ENCODE data around the gene LMO1.

The LMO1 gene

DNA sequence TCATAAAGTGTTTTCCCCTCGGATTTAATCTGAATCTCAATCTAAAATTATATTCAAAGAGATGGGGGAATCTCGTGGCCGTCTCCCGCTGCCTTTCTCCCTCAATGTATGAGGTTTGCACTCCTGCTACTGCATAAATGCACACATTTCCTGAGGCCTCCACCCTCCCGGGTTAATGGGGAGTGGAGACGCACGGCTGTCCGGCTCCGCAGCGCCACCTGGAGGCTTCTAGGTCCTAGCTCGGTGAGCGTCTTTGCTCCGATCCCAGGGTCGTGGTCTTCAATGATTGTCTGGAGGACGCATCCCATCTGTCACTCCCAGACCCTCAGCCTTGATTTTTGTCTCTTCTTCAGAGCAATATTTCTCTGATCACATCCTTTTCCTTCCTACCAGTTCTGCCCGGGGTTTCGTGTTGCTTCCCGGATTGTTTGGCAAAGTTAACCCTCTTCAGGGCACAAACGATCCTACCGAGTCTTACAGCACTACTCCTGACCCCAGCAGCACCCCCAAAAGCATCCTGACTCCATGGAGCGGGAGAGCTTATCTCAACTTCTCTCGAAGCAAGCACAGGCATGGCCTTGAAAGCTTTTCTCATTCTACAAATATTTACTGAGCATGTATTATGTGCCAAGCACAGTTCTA is at the start of gene LMO1:
LMO1 (minus strand) TSS at position 110 of the 642 bp plus-strand sequence. CDS start 516 bp downstream, outside the sequence.
- peak; percentile 54 for DNase-seq

DNA sequence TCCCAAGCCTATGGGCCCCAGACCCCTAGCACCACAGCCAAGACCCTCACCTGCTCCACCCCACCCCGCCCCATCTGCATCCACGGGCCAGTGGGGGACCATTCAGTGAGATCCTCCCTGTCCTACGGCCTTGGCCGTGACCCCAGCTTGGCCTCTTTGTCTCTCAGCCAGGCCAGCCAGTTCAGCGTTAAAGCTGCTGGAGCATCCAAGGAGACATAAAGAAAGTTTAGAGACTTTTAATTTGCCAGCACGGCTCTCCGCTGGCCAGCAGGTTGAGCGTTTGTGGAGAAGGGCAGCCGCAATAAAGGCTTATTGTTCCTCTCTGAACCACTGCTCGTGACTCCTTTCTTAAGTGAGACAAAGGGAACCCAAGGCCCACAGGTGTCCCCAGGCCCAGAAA is 49.3 kb upstream of the LMO1 start:
- peak; percentile 15 for DNase-seq

DNA sequence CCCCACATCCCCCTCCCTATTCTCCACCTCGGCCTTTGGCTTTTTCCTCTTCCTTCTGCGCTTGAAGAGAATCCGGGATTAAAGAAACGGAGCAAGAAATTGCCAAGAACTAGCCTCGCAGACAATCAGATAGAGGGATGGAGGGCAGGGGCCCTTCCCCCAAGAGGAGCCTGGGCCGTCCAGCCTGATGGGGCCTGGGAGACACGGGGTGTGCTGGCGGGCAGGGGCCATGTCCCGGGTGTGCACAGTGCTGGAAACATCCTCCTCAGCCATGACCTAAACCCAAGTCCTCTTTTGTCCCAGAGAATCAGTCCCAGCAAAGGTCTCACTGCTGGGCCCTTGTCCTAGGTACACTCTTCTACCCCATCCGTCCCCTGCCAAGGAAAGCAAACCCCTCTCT is 47.7 kb upstream of the LMO1 start:
- DNase-seq, result no peak

DNA sequence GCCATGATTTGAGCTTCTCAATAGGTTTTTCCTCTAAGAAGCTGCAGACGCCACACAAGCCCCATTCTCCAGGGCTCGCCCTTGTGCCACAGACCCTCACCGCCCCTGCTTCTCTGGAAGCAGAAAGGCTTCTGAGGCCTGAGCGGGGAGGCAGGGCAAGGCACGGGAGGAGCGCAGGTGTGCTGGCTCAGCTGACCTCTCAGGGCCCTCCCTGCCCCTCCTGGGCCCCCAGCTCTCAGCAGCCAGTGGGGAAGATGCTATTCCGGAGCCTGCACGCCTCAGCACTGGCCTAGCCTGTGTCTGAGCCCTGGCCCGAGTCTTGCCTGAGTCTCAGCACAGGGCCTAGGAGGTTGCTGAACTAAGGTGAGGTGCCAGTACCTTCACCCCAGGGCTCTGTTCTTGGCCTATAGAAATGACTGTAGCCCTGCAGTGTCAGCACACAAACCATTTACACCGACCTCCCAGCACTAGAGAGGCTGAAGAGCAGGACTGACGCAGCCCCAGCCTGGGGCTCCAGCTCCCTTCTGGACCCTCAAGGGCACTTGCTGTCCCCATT is 47.1 kb upstream of the LMO1 start:
- no peak for DNase-seq

DNA sequence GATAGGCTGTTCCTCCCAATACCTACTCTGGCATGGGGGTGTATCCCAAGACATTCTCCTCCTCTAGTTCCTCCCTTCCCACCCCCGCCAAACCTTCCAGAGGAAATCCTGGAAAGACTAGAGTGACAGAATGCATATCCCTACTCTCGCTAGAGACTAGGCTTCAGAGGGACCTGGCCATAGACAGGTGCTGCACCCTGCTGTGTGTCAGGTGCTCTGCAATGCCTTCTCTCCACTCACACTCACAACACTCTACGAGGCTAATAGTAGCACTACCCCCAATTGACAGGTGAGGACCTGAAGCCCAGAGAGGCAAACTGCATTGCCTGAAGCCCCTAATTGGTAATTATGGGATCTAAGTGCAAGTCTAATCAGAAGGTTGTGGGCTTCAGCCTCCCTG is 46.2 kb upstream of the LMO1 start:
- no peak for DNase-seq

DNA sequence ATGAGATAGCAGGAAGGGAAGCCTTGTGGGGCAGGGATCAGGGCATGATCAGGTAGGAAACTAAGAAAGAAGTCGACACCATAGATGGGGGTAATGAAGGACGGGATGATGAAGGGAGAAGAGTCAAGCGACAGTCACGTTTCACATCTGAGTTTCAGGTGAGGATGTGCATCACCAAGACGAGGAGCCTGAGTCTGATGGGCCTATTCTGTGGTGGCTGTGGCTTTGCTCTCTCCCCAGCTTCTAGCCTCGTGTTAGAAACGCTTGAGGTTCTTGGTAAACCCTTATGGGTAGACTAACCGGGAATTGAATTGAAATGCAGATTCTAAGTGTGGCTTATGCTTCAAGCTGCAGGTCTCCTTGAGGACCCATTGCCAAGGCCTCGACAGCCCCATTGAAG is 45.6 kb upstream of the LMO1 start:
- no peak for DNase-seq

DNA sequence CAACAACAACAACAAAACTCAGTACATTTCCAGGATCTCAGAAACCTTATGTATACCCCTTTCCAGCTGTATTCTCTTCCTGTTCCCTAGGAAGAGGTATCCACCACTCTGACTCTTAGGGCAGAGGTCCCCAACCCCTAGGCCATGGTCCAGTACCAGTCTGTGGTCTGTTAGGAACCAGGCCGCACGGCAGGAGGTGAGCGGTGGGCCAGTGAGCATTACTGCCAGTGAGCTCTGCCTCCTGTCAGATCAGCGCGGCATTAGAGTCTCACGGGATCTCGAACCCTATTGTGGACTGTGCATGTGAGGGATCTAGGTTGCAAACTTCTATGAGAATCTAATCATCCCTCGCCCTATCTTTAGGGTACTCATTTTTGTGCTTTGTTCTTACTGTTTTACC is 43.9 kb upstream of the LMO1 start:
- DNase-seq, result no peak

DNA sequence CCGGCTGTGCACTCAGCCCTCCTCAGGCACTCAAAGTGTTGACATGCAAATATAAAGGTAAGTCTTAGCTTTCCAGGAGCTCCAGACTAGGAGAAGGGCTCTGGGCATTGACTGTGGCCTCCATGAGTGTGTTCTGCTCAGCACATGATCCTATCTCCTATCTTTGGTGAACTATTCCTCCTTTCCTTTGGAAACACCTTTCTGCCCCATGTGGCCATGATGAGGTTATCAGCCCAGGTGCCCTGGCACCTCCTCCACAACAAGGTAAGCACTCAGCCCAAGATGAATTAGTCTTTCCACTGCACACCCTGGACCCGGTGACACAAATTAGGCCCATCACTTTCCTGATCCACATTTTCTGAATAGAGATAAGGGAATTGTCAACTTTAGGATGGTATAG is 37.9 kb upstream of the LMO1 start:
- DNase-seq, result no peak

DNA sequence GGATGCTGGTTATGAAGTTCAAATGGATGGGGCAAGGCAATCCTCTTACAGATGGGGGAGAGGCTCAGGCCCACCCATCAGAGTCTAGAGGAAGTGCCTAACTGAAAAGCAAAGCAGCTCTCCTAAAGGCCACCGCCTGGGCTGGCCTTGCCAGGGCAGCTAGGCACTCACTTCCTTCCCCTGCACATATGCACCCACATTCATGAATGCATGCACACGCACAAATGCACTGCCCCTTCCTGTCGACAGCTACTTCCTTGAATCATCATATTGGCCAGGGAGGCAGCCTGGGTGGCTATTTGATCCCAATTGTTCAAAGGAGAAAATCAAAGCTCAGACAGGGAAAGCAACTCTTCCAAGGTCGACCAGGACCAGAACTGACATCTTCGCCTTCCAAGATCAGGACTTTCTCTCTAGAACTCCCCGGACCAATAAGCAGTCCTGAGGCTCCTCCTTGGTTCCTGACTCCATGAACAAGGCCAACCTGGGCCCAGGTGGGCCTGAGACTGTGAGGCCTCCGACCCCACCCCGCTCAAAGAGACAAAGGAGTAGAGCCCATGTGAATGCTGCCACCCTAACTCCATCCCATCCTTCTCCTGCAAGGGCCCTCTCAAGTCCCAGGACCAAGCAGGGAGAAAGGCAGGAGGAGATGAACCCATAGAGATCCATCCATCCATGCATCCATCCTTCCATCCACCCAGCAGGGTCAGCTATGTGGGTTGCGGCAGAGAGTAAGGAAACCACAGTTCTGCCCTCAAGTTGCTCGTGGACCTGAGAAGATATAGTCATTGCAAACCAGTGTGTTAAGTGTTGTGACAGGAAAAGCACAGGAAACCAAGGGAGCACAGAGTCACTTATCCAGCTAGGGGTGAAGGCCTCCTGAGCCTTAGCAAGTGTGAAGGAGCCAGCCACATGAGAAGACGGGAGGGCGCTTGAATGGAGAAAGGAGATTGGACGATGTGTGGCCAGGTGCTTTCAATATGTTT is 35.4 kb upstream of the LMO1 start:
- DNase-seq, result no peak

DNA sequence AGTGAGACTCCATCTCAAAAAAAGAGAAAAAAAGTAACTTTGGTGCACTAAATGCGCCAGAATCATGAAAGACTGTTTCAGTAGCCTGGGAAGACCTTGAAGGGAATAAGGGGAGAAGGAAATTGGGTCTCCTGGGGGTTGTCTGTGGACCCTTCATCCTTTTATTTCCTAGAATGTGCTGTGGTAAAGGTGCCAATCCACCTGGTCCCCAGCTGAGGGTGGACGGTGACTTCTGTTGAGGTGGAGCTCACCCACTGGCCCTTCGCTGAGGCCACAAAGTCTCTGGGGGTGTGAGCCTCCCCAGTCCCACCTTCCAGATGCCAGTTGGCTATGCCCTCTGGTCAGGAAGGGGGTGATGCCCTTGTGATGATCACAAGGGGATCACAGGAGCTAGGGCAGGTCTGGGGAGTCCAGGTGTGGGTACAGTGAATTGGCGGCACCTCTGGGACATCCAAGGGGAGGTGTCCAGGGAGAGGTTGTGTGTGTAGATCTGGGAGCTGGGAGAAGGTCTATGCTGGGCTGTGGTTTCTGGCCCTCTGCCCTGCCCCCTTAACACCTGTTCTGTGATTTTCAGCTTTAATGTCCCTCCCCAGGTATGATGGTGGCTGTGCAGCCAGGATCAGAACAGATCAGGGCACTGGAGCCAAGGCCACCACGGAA is 34.2 kb upstream of the LMO1 start:
- DNase-seq, result no peak

DNA sequence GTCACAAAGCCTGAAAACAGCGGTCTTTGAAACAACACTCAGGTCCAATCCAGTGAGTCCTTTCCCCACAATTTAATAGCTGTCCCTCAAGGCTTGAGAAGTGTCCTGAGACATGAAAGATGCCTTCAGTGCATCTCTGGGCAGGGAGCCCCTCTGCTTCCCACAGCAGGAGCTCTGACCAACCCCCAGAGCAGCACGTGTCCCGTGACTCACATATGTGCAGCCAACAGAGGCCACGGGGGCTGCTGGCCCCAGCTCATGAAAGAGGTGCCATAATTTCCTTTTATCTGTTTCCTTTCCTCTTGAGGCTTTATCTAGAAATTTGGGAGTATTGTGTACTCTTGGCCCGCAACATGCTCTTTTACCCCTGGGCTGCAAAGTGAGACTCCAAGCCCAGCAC is 33.2 kb upstream of the LMO1 start:
- DNase-seq, result no peak

DNA sequence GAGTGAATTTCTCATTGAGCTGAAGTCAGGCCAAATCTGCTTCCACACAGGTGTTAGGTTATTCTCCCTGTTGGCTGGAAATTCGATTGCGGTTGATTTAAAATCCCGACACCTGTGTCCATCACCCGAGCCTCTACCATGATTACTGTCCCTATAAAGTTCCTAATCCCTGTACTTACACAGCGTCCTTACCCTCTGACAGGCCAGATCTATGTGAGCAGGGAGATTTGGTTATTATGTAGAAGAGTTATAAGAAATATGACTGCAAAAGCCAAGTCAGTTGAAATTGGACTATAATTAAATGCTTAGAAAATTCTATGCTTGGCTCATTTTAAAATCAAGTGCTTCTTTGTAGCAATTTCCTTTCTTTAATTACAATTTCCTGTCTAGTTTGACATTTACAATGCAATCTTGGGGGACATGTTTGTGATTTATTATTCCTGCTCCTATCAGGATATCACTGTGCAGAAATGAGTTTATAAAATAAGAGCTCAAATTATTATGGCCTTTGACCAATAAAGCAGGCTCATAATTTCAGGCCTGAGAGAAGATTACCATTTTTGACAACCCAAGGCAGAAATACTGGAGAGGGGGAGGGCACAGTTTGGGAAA is 32.5 kb upstream of the LMO1 start:
- DNase-seq, result no peak

DNA sequence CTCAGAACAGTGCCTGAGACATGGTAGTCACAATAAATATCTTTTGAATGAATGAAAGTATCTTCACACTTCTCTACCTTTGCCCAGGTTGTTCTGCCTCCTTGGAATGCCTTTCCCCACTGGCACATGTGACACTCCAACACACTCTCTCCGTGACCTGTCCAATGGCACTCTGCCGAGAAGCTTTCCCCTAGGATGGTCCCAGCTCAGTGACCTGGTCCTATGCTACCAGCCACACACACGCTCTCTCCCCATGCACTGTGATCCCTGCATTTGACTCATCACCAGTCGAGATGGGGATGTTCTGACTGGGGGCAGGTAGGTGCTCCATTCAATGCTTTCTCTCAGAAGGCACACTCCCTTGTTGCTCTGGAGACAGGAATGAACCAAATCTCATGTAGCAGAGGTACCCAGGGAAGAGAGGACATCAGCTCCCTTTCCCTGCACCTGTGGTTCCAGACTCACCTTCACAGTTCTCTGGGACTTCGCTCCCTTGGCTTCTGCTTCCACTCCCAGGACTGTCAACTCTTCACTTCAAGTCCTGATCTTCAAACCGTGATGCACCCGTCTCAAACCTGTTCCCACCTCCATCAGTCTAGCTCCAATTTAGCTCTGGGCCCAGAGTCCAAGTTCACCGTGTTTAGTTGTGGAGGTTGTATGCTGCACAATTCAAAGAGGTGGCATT is 30.7 kb upstream of the LMO1 start:
- DNase-seq, result no peak

DNA sequence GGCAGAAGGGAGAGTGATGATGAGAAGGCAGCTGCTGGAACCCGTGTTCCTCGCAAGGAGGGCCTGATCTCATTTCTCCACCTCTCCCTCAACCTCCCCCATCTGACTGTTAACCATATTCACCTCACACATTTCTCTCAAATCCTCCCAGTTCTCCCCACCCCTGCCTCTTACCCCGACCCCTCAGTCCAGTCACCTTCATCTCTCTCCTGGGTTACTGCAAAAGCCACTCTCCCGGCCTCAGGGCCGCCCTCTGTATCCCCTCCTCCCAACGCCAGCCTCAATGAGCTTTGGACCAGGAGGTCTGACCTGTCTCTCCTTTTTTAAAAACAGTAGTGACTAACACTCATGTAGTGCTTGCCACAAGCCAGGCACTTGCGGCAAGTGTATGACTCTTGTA is 29.5 kb upstream of the LMO1 start:
- DNase-seq, result no peak

DNA sequence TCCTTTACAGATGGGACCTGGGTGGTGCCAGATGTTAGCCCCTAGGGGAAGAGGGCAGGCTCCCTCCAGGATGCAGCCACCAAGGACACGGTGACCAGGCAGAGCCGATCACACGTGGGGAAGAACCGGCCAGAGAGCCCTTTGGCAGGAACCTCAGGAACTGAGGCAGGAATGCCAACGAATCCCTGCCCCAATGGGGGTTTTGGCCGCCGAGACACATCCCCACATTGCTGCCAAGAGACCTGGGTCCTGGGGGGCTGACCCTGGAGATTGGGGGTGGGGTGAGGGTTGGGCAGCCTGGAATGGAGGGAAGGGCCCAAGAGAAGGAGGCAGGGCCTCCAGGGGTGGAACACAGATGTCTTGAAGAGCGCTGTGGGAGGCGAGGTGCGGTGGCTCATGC is 28.7 kb upstream of the LMO1 start:
- no peak for DNase-seq

DNA sequence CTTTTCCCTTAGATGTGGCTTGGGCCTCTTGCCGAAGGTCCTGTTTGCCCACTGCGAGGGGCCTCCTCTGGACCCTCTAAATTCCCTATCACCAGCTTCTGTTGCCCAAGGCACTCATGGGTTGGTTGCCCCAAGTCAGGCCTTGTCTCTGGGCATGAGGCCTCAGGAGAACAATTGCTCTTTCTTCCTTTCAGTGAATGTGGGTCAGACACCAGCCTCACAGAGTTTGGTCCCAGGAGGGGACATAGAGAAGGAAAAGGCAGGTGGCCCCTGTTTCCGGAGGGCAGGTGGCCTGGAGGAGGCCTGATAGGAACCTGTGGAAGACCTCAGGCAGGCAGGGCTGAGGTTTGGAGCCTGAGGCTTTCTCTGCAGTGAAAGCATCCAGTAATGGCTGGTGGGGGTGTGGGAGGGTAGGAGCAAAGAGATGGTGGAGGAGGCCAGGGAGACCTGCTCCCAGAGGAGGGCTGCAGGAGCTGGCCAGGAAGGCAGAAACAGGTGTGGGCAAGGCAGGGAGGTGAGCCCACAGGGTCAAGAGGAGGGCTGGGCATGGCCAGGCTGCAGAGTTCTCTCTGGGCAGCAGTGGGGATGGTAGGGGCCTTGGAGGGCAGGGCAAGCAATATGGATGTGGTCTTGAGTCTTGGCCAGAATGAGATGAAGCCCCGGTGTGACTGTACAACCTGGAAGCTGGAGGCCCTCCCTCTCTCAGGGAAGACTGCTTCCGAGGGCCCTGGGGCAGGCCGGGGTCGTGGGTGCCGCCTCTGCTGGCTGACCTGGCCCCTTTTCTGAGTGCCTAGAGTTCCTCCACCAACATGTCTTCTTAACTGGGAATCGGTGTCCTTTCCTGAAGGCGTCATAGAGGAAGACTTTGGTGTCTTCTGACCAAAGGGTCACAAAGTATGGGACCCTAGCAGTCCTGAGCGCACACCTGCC is 28.0 kb upstream of the LMO1 start:
- no peak for DNase-seq

DNA sequence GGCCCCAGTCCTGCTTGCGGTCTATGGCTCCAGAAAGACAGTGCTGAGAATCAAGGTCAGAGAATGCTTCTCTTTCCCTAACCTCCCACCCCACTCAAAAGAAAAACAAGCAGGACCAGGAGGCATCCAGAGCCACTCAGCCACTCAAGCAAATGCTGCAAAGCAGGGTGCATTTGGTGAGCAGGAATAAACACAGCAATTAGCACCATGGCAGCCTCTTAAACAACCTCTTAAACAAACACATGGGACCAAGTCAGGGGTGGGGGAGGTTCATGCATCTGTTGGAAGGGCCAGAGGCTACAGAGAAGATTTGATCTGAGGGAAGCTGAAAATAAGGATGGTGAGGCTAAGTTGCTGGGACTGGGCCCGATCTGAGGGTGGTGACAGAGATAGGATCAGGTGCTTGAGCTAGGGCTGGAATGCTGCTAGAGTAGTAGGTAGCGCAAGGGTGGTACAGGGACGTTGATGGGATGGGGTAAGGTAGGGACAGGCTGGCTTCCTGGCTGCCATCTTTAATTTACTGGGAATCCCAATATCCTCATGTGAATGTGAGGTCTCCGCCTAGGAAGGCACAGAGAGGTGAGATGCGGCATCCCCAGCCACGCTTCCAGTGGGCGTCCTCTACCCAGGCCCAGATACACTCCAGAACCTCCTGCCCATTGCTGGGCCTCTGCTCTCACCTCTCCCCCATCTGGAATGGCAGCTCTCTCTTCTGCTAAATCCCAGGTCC is 26.6 kb upstream of the LMO1 start:
- DNase-seq, result no peak

DNA sequence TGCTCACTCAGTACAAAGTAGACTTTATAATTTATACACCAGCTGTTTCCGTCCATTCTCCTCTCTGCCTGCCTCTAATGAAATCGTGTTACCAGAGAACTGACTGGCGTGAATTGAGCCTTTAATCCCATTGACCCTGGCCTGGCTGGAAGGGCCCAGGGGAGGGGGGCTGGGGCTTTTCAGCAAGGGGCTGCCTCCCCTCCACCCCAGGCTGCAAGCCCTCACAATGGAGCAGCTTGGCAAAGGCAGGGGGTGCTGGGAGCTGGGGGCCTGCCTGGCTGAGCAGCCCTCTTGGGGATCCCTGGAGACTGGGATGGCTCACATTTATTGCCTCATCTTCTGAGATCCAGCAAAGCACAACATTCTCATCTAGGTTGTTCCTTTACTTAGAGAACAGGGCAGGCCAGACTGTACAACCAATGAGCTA is 25.8 kb upstream of the LMO1 start:
- no peak for DNase-seq

DNA sequence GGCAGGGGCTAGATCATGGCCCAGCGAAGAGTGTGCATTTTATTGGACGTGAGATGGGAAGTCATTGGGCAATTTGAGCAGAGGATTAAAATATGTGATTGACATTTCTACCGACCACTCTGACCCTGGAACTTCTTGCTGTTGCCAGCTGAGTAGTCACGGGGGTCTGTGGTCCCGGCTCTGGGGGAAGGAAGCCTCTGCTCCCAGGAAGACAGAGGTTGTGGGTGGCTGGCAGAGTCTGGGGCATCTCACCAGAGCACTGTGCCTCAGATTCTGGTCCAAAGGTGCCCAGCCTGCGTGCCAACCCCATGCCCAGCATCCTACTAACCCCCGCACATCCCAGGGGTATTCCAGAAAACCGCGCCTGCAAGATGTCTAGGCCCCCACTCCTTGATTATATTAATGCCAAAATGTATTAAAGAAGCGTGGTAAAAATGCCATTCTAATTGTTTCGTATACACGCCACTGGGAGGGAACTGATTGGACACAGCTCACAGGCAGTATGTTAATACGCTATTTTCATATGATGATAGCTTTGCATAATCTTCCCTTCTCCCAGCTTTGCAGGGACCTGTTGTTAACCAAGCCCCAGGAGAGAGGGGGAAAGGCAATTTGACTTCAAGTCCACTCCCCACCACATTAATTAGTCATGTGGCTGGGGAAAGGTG is 25.3 kb upstream of the LMO1 start:
- DNase-seq, result no peak
